ENCODE results near the gene TXLNB.
"Not testable (repeated sequence)": the region's sequence is repeated elsewhere in the genome, so short reads cannot be mapped to it uniquely, and the experiment has no call there.

The TXLNB gene

GRCh38 chr6:139288496-139289040 is 3.2 kb downstream of the TXLNB start:
- no peak for TF ChIP-seq CTCF (IDR thresholded peaks at IDR 0.05)
- Histone ChIP-seq H3K27ac (no peak overlapping the region), H3K4me3 (no peak overlapping the region)
- DNase-seq (ENCODE audit: low spot score) = no peak

- DNase-seq (ENCODE audit: low spot score) = no peak
- Histone ChIP-seq H3K4me3 (no peak overlapping the region), H3K27ac (no peak overlapping the region)
- no peak for TF ChIP-seq CTCF (IDR thresholded peaks at IDR 0.05)
Measured at GRCh38 chr6:139287868-139288267, 3.9 kb downstream of the TXLNB start.

- not testable (repeated sequence) for H3K27ac ChIP-seq; H3K4me3 ChIP-seq; DNase-seq (ENCODE audit: low spot score)
Measured at GRCh38 chr6:139286438-139286837, 5.4 kb downstream of the TXLNB start.

GRCh38 chr6:139285590-139285989 is 6.2 kb downstream of the TXLNB start:
- no peak for TF ChIP-seq CTCF (IDR thresholded peaks at IDR 0.05)
- H3K27ac ChIP-seq = no peak overlapping the region
- H3K4me3 ChIP-seq = no peak overlapping the region
- no peak for DNase-seq (ENCODE audit: low spot score)

- no peak for TF ChIP-seq CTCF (IDR thresholded peaks at IDR 0.05)
- no peak for DNase-seq (ENCODE audit: low spot score)
- no peak overlapping the region for H3K27ac ChIP-seq
Measured at GRCh38 chr6:139284789-139285188, 7.0 kb downstream of the TXLNB start.

GRCh38 chr6:139282684-139283083 is 9.1 kb downstream of the TXLNB start:
- Histone ChIP-seq H3K27ac (no peak overlapping the region), H3K4me3 (no peak overlapping the region)
- DNase-seq (ENCODE audit: low spot score) = no peak
- TF ChIP-seq CTCF (IDR thresholded peaks at IDR 0.05) = no peak

More at GRCh38 chr6:139284789-139285188, 7.0 kb downstream of the TXLNB start:
- H3K4me3 ChIP-seq = no peak overlapping the region

- no peak for DNase-seq (ENCODE audit: low spot score)
- TF ChIP-seq CTCF (IDR thresholded peaks at IDR 0.05) = no peak
- Histone ChIP-seq H3K27ac (peak overlapping the region in 1 of 2 donors; percentile 0), H3K4me3 (no peak overlapping the region)
Measured at GRCh38 chr6:139278190-139278589, 13.6 kb downstream of the TXLNB start.

GRCh38 chr6:139277587-139277986 is 14.2 kb downstream of the TXLNB start:
- no peak overlapping the region for H3K4me3 ChIP-seq
- DNase-seq (ENCODE audit: low spot score) = no peak
- TF ChIP-seq CTCF (IDR thresholded peaks at IDR 0.05) = no peak
- peak overlapping the region; percentile 0 to 41 for H3K27ac ChIP-seq
